Measurements from ENCODE around the gene NEDD4L.
A peak's percentile ranks its signal among the peaks of the same experiment; 100 is the strongest.

The NEDD4L gene

GRCh38 chr18:58335821-58336220, 291.8 kb downstream of the NEDD4L start:
- Histone ChIP-seq H3K36me3 (replicated peaks) (peaks cover 9% of the 10 kb centered on the region), H3K4me3 (ENCODE audit: low read depth, low read length) (no peak overlapping the region), H3K27me3 (replicated peaks) (no peaks in the 10 kb centered on the region), H3K27ac (no peak overlapping the region)
- in situ Hi-C loops (cut with HindIII; ENCODE audit: low pct_ligation_motif_present, low sequenced_read_pairs) = no loop called here
- peak; percentile 45 for TF ChIP-seq CTCF (IDR thresholded peaks at IDR 0.05; ENCODE audit: low read depth, low read length, missing control alignments)
- DNase-seq = no peak

GRCh38 chr18:58336605-58337004, 292.6 kb downstream of the NEDD4L start:
- H3K27ac ChIP-seq = no peak overlapping the region
- no peak overlapping the region for H3K4me3 ChIP-seq (ENCODE audit: low read depth, low read length)
- no peaks in the 10 kb centered on the region for H3K27me3 ChIP-seq (replicated peaks)
- in situ Hi-C loops (cut with HindIII; ENCODE audit: low pct_ligation_motif_present, low sequenced_read_pairs) = no loop called here
- no peak for TF ChIP-seq CTCF (IDR thresholded peaks at IDR 0.05; ENCODE audit: low read depth, low read length, missing control alignments)
- H3K36me3 ChIP-seq (replicated peaks) = peaks cover 6% of the 10 kb centered on the region
- DNase-seq = no peak

GRCh38 chr18:58337285-58337684, 293.3 kb downstream of the NEDD4L start:
- DNase-seq = no peak
- Histone ChIP-seq H3K27me3 (replicated peaks) (no peaks in the 10 kb centered on the region), H3K4me3 (ENCODE audit: low read depth, low read length) (no peak overlapping the region), H3K27ac (no peak overlapping the region), H3K36me3 (replicated peaks) (peaks cover 9% of the 10 kb centered on the region)
- TF ChIP-seq CTCF (IDR thresholded peaks at IDR 0.05; ENCODE audit: low read depth, low read length, missing control alignments) = no peak
- in situ Hi-C loops (cut with HindIII; ENCODE audit: low pct_ligation_motif_present, low sequenced_read_pairs) = no loop called here

GRCh38 chr18:58337686-58338085, 293.7 kb downstream of the NEDD4L start:
- Histone ChIP-seq H3K36me3 (replicated peaks) (peaks cover 9% of the 10 kb centered on the region), H3K27me3 (replicated peaks) (no peaks in the 10 kb centered on the region), H3K4me3 (ENCODE audit: low read depth, low read length) (no peak overlapping the region), H3K27ac (no peak overlapping the region)
- in situ Hi-C loops (cut with HindIII; ENCODE audit: low pct_ligation_motif_present, low sequenced_read_pairs) = no loop called here
- no peak for TF ChIP-seq CTCF (IDR thresholded peaks at IDR 0.05; ENCODE audit: low read depth, low read length, missing control alignments)
- DNase-seq = no peak

- H3K27me3 ChIP-seq (replicated peaks) = no peaks in the 10 kb centered on the region
- peaks cover 9% of the 10 kb centered on the region for H3K36me3 ChIP-seq (replicated peaks)
- DNase-seq = no peak
- no peak overlapping the region for H3K4me3 ChIP-seq (ENCODE audit: low read depth, low read length)
- H3K27ac ChIP-seq = no peak overlapping the region
- in situ Hi-C loops (cut with HindIII; ENCODE audit: low pct_ligation_motif_present, low sequenced_read_pairs) = no loop called here
- TF ChIP-seq CTCF (IDR thresholded peaks at IDR 0.05; ENCODE audit: low read depth, low read length, missing control alignments) = no peak
These were observed 294.1 kb downstream of the NEDD4L start for GRCh38 chr18:58338141-58338540.

GRCh38 chr18:58338961-58339592, 295.1 kb downstream of the NEDD4L start:
- no peak for DNase-seq
- Histone ChIP-seq H3K4me3 (ENCODE audit: low read depth, low read length) (no peak overlapping the region), H3K27ac (no peak overlapping the region), H3K36me3 (replicated peaks) (peaks cover 9% of the 10 kb centered on the region), H3K27me3 (replicated peaks) (no peaks in the 10 kb centered on the region)
- no peak for TF ChIP-seq CTCF (IDR thresholded peaks at IDR 0.05; ENCODE audit: low read depth, low read length, missing control alignments)
- in situ Hi-C loops (cut with HindIII; ENCODE audit: low pct_ligation_motif_present, low sequenced_read_pairs) = no loop called here

All from brain microvascular endothelial cell (primary cell).